Hematopoietic multipotent progenitor cell treated with erythropoietin and hydrocortisone succinate and interleukin-3 and kit ligand, for 8 days (in vitro differentiated cells): ENCODE results near the gene CHIT1.

Experiments
- DNase-seq: peaks from one replicate; pipeline ENCODE4 v3.0.0-alpha.2; 2015

CHIT1 gene

DNA sequence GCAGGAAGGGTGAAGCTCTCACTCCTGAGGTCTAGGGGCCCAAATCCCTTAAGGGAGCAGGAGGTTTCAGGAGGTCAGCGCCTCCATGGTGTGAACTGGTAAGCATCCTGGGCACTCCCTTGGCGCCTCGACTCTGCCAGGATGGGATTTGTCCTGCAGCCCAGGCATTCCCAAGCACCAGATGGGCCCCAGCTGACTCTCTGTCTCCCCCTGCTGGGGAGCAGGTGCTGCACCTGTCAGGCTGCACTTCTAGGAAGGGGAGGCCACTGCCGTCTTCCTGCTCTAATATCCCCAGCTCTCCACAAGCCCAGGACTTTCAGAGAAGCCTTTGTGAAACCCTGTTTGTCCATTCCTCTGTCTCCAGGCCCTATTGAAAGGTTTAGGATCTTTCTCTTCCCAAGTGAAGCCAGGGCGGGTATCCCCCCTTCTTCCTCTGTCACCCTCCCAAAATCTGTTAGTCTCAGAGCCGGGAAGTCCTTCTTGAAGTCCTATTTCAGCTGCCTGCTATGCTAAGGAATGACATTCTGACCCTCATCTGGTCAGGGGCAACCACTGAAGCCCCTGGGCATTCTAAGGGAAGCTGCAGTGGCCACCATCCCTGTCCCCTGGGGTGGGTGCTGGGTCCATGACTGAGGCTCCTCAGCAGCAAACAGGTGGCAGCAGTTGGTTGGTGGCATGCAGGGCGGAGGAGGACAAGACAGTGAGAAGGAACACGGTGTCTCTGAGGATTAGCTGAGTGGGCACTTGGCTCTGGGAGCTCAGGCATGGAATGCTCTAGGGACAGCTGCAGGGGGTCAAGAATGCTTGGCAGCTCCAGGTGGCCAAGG is 57.1 kb downstream of the CHIT1 start:
- DNase-seq: peak; percentile 58

GRCh38 chr1:203171341-203172183 is 57.9 kb downstream of the CHIT1 start:
- no peak for DNase-seq

DNA sequence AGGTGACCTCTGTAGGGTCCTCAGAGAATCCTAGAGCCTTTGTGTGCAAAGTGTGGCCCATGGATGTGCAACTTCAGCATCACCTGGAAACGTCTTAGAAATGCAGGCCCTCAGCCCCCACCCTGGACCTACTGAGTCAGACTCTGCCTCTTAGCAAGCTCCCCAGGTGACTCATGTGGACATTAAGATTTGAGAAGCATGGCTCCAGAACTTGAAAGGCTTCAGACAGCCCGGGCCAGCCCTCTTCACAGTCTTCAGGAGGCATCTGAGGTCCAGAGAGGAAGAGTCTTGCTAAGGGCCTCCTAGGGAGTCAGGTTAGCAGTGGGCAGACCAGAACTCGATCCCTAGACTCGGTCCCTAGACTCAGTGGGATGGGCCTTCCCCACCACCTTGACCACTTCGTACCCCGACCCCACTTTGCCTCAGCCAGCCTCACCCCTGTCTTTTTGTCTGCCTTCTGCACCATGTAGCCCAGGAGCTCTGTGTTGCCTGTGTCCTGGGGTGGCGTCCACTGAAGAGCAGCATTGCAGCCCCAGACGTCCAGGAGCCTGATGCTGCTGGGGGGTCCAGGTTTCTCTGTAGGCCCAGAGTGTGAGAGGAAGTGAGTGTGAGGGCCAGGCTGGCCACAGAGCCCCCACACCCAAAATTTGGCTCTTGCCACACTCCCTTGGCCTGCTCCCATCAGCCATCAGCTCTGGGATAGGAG is 58.7 kb downstream of the CHIT1 start:
- no peak for DNase-seq

DNA sequence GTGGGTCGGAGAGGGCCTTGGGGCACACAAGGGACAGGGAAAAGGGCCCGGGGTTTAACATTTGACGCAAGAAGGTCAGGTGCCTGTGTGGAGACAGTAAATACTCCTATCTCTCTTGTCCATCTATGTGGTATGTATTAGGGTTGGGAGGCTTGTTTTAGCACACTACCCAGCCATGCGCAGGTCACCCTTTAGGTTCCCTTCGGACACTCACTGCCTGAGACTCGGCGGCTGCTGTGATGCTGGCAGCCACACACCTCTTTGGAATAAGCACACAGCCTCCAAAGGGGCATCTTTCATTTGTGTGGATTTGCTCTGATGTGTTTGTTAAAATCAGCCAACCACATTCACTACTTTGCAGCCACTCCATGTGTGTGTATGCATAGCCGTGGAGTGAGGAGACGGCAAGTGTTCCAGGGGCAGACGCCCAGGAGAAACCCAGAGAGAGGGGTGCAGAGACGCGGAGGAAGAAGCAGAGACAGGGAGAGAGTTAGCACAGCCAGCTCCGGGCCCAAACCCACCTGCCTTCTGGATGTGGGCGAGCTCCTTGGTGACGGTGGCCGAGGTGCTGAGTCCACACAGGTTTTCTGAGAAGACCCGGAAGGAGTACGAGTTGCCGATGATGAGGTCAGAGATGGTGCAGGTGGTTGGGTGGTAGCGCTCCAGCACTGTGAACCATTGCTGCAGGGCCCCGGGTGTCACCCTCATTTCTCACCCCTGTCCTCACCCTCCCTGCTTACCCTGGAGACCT is 59.5 kb downstream of the CHIT1 start:
- DNase-seq: no peak

- DNase-seq: no peak
These were observed 60.5 kb downstream of the CHIT1 start for GRCh38 chr1:203168991-203169390.

GRCh38 chr1:203168256-203168786 is 61.2 kb downstream of the CHIT1 start:
- no peak for DNase-seq

- no peak for DNase-seq
These were observed 61.6 kb downstream of the CHIT1 start for GRCh38 chr1:203167913-203168200.

DNA sequence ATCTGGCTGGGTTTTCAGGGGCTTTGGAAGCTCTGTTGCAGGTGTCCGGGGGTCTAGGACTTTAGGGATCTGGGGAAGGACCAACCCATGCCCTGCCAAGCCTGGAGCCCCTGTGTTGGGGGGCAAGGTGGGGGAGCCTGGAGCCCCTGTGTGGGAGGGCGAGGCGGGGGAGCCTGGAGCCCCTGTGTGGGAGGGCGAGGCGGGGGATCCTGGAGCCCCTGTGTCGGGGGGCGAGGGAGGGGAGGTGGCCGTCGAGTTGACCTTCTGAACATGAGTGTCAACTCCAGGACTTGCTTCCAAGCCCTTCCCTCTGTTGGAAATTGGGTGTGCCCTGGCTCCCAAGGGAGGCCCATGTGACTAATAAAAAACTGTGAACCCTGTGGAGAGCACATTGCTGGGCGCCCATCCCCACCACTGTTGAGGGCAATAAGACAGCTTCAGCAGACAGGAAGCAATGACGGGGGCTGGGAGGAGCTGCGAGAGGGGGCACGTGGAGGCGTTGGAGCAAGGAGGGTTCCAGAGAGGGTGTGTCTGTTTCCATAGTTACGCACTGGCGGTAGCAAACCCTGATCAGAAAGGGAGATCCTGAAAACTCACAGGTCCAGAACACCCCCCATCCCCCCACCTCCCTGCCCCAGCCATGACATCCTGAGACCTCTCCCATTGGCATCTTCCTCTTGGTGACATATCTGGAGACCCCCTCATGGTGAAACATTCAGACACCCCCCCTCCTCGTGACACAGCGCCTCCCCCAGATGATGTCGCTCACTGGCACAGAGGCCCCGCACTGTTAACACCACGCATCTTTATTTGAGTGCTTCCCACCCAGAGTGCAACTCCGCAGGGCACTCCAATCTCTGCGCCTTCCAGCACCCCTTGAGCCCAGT is 62.2 kb downstream of the CHIT1 start:
- DNase-seq: peak; percentile 2

- DNase-seq: peak; percentile 17
These were observed 63.1 kb downstream of the CHIT1 start for GRCh38 chr1:203166192-203166940.
